LNCAP (cell line): ENCODE results near the gene PDXK.

Source experiments
- TF ChIP-seq, protein P1 (sequence below): fragments of 450-650 bp; IDR thresholded peaks from 2 replicates; pipeline ENCODE4 v1.5.1; 2017; ENCODE audit warnings: mild to moderate bottlenecking

The PDXK gene

DNA sequence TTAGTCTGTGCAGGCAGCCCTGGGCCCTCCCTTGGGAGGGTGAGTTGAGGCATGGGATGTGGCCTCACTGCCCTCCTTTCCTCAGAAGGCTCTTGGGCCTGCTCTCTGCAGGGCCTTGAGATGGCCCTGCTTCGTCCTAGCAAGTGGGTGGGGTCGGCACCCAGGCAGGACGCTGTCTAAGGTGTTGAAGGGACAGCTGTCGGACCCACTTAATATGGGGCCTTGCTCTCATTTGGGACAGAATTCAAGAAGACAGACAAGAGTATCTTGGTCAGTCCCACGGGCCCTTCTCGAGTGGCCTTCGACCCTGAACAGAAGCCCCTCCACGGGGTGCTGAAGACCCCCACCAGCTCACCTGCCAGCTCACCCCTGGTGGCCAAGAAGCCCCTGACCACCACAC is 26.0 kb upstream of the PDXK start:
- TF ChIP-seq, protein P1, sequence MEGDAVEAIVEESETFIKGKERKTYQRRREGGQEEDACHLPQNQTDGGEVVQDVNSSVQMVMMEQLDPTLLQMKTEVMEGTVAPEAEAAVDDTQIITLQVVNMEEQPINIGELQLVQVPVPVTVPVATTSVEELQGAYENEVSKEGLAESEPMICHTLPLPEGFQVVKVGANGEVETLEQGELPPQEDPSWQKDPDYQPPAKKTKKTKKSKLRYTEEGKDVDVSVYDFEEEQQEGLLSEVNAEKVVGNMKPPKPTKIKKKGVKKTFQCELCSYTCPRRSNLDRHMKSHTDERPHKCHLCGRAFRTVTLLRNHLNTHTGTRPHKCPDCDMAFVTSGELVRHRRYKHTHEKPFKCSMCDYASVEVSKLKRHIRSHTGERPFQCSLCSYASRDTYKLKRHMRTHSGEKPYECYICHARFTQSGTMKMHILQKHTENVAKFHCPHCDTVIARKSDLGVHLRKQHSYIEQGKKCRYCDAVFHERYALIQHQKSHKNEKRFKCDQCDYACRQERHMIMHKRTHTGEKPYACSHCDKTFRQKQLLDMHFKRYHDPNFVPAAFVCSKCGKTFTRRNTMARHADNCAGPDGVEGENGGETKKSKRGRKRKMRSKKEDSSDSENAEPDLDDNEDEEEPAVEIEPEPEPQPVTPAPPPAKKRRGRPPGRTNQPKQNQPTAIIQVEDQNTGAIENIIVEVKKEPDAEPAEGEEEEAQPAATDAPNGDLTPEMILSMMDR, result no peak

DNA sequence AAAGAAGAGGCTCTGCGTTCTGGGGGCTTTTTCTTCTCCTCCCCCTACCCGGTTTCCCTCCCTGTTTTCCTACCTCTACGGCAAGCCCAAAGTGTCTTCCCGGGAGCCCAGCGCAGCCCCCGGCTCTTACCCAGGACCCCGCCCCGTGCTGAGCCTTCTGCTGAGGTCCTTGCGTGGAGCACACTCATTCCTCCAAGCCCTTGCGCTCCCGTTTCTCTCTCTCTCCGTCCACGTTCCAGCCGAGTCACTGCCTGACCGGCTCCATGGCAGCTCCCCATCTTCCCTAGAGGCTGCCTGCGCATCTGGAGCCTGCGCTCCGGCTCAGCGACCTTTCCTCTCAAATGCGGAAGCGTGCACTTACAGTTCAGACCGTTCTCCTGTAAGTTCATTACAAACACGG is 24.9 kb upstream of the PDXK start:
- TF ChIP-seq, protein P1, result no peak

DNA sequence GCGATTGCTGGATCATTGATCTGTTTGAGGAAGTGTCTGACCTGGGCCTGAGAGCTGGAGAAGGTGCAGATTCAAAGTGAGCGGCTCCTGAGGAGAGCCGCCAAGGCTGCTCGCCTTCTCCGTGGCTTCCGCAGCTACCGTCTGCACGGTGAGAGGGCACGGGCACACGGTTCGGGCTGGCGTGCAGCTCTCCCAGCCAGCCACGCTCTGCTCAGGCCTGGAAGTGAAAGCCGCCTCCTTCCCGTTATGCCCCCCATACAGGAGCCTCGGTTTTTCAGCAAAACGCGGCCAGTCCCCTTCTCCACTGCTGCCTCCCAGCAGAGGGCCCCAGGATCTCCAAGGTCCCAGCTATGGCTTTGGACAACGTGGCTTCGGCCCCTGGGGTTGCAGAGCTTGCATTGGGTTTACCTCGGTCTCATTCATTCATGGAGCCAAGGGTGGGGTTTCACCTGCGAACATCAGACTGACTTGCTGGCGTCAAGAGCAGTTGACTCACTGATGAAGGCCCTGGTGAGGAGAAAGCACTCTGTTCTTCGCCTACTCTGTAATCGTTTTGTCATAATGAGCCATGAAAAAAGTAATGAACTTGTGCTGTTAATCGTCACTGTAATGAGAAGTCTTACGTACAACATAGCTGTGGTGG is 24.4 kb upstream of the PDXK start:
- TF ChIP-seq, protein P1, result no peak

DNA sequence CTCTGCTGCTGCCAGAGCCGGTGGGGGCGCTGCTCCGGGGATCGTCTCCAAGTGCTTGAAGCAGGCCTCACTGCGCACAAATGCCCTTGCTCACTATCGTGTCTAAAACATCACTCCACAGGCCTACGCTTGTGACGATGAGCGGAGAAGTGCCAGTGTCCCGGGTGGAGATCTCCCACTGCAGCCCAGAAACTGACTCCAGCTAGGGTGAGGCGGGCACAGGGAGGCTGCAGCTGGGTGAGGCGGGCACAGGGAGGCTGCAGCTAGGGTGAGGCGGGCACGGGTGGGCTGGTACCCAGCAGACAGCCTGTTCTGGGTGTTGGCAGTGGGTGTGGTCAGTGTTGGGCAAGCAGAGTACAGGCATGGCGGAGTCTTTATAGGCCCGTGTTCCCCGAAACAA is 22.7 kb upstream of the PDXK start:
- TF ChIP-seq, protein P1, result no peak

DNA sequence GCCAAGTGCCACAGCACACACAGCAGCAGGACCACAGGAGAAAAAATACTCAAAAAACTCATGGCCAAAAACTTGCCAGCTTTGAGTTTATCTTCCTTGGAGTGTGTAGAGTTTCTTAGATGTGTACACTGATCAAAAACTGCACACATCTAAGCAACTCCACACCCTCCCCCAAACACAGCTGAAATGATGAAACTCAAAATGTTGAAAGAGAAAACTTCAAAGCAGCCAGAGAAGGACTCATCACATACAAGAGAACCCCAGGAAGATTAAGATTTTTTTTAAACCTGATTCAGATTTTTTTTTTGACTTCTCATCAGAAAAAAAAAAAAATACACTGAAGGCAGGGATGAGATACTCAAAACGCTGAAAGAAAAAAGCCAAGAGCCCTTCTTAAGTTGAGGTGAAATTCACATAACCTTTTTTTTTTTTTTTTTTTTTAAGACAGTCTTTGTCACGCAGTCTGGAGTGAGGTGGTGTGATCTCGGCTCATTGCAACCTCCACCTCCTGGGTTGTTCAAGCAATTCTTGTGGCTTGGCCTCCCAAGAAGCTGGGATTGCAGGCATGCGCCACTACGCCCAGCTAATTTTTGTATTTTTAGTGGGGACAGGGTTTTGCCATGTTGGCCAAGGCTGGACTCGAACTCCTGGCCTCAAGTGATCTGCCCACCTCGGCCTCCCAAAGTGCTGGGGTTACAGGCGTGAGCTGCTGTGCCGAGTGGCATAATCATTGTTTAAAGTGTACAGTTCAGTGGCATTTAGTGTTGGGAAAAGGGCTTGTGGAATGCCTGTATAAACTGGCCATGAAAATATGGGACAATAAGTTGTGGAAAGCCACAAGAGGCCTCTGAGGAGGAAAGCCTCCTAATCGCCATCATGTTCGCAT is 20.9 kb upstream of the PDXK start:
- TF ChIP-seq, protein P1, result no peak

DNA sequence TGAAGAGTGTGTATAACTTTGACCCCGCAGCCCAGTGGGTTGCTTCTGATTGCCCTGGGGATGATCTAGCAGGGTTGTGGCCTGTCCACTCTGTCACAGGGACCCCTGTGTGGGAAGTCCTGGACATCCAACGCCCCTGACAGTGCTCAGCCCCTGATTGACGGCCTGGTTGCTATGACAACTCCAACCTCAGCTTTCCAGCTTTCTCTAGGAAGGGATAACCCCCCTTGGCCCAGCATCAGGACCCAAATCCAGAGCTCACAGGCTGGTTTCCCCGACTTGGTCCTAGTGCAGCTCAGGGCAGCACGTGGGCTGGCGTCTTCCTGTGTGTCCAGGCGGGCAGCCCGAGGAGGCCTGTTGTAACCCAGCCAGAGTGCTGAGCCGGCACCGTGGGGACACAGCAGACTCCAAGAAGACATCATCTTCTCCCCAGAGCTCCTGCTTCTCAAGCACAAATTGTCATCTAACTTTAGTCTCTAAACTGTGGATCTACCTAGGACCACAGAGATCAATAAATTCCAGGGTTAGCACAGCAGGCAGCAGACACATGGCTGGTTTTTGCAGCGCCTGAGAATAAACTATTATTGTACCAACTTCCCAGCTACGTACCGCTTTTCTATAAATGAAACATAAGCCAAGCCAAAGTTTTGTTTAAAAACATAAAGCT is 18.9 kb upstream of the PDXK start:
- TF ChIP-seq, protein P1, result no peak

DNA sequence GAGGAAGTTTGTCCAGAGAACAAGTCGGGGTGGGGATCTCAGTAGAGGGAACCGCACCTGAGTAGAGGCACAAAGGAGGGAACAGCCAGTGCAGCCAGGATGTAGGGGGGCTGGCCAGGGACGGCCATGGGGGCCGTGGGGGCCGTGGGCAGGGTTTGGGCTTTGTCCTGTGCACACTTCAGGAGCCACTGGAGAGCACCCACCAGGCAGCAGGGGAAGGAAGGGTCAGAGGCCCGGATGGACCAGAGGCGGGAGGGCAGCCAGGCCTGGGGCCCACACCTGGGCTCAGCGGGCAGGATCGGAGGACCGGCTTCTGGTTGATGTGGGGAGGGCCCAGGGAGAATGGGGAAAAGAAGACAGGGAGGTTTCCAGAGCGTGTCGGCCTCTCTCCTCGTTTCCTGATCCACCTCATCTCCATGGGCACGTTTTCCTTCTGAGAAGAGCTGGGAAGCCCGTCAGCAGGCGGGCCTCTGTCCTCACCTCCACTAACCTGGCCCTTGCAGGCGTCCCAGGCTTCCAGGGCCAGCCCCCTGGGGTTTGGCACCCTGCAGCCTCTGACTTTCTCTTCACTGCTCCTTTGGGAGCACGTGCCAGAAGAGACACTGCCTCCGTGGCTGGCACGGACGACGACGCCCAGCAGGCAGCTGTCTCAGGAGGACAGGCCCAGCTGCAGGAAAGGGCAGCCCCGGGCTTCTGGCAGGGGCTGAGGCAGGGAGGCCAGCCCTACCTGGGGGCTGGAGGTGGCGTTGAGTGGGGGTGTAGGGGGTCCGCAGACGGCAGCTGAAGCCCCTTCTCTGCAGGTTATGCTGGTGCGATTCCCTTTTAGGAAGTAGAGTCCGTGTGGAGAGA is 16.8 kb upstream of the PDXK start:
- TF ChIP-seq, protein P1, result no peak
